ENCODE measurements around the gene LHX1. TPM values are rescaled to one million over a fixed set of nuclear protein-coding genes. Genes with fewer than 3 reads are reported as not detected.

Gene LHX1
- total and polyA plus RNA-seq, 9 of the 15 experiments (the other 6 are each of a cell fraction or from before 2014, with no cell fraction given): 0.05 to 0.64 (median 0.07) TPM; not detected in 6

- TF ChIP-seq ARID4B (CRISPR knock-in tag; IDR thresholded peaks at IDR 0.05) (no peak), CREB3 (tag; conservative IDR thresholded peaks at IDR 0.05; ENCODE audit: low read depth) (0 out of 2 replicates have a peak, but pooled peaks have one; percentile 33), SRSF9 (IDR thresholded peaks at IDR 0.05; ENCODE audit: borderline replicate concordance, low read depth, low read length) (no peak), GATAD2A (IDR thresholded peaks at IDR 0.05) (no peak), ZNF280B (CRISPR knock-in tag; IDR thresholded peaks at IDR 0.05) (no peak), XRCC3 (IDR thresholded peaks at IDR 0.05) (no peak), CLOCK (CRISPR knock-in tag; IDR thresholded peaks at IDR 0.05; ENCODE audit: borderline replicate concordance) (no peak), KDM1A (IDR thresholded peaks at IDR 0.05) (peak in 1 of 2 experiments; percentile 10; a peak in 2 of 4 replicates), THAP7 (CRISPR knock-in tag; IDR thresholded peaks at IDR 0.05) (no peak), ADNP (tag; IDR thresholded peaks at IDR 0.05) (no peak), ZC3H11A (IDR thresholded peaks at IDR 0.05; ENCODE audit: low read depth, low read length) (no peak), NR4A1 (CRISPR knock-in tag; IDR thresholded peaks at IDR 0.05) (no peak), NR4A1 (tag; IDR thresholded peaks at IDR 0.05) (0 out of 2 replicates have a peak, but pooled peaks have one; percentile 14), SAP30 (IDR thresholded peaks at IDR 0.05; ENCODE audit: borderline replicate concordance, insufficient read depth, low read depth, low read length, poor library complexity, severe bottlenecking) (no peak)
These were observed 10.8 kb downstream of the LHX1 start (continued) for GRCh38 chr17:36947922-36948716.
